HG03521 (cell line): ENCODE results near the gene NEU1.
"Not testable (repeated sequence)": the region's sequence is repeated elsewhere in the genome, so short reads cannot be mapped to it uniquely, and the experiment has no call there.

ENCODE experiments used
- ATAC-seq: cut with Tn5 transposase; IDR thresholded peaks from one replicate; pipeline ENCODE4 v1.9.1; 2021; ENCODE audit warnings: mild to moderate bottlenecking, moderate library complexity; ENCODE audit not compliant: unreplicated experiment

NEU1 gene

GRCh38 chr6:31847276-31847978 is 15.2 kb downstream of the NEU1 start:
- no peak for ATAC-seq

DNA sequence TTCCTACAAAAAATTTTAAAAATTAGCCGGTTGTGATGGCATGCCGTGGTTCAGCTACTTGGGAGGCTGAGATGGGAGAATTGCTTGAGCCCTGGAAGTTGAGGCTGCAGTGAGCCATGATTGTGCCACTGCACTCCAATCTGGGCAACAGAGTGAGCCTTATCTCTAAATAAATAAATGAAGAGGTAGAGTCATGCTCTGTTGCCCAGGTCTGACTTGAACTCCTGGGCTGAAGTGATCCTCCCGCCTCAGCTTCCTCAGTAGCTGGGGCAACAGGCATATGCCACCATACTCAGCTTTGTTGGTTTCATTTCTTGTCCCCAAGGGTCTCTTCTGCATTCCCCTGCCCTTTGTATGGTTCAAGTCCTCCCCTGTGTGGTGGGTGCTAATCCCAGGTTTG is 18.1 kb downstream of the NEU1 start:
- no peak for ATAC-seq

DNA sequence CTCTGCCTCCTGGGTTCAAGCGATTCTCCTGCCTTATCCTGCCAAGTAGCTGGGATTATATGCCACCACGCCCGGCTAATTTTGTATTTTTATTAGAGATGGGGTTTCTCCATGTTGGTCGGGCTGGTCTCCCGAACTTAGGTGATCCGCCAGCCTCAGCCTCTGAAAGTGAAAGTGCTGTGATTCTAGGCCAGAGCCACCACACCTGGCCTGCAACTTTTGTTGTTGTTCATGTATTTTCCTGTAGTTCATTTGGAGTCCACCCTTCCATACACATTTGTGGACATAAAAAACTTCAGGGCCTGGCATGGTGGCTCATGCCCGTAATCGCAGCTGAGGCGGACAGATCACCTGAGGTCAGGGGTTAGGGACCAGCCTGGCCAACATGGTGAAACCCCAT is 20.6 kb downstream of the NEU1 start:
- ATAC-seq = no peak

GRCh38 chr6:31839779-31840126 is 22.9 kb downstream of the NEU1 start:
- not testable (repeated sequence) for ATAC-seq

DNA sequence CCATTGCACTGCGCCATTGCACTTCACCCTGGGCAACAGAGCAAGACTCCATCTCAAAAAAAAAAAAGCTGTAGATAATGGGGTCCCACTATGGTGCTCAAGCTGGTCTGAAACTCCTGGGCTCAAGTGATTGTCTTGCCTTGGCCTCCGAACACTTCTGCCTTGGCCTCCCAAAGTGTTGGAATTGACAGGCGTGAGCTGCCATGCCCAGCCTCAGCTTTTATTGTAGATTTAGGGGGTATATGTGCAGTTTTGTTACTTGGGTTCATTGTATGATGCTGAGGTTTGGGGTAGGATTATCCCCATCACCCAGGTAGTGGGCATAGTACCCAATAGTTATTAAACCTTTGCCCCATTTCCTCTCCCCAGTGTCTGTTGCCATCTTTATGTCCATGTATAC is 23.7 kb downstream of the NEU1 start:
- no peak for ATAC-seq

DNA sequence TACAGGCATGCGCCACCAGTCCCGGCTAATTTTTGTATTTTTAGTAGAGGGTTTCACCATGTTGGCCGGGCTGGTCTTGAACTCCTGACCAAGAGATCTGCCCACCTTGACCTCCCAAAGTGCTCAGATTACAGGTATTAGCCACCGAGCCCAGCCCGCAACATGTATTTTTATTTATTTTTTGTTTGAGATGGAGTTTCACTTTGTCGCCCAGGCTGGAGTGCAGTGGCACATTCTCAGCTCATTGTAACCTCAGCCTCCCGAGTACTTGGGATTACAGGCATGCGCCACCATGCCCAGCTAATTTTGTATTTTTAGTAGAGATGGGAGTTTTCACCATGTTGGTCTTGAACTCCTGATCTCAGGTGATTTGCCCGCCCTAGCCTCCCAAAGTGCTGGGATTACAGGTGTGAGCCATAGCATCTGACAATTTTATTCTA is 24.5 kb downstream of the NEU1 start:
- ATAC-seq = not testable (repeated sequence)

- no peak for ATAC-seq
Measured at GRCh38 chr6:31837369-31838113, 25.1 kb downstream of the NEU1 start.

DNA sequence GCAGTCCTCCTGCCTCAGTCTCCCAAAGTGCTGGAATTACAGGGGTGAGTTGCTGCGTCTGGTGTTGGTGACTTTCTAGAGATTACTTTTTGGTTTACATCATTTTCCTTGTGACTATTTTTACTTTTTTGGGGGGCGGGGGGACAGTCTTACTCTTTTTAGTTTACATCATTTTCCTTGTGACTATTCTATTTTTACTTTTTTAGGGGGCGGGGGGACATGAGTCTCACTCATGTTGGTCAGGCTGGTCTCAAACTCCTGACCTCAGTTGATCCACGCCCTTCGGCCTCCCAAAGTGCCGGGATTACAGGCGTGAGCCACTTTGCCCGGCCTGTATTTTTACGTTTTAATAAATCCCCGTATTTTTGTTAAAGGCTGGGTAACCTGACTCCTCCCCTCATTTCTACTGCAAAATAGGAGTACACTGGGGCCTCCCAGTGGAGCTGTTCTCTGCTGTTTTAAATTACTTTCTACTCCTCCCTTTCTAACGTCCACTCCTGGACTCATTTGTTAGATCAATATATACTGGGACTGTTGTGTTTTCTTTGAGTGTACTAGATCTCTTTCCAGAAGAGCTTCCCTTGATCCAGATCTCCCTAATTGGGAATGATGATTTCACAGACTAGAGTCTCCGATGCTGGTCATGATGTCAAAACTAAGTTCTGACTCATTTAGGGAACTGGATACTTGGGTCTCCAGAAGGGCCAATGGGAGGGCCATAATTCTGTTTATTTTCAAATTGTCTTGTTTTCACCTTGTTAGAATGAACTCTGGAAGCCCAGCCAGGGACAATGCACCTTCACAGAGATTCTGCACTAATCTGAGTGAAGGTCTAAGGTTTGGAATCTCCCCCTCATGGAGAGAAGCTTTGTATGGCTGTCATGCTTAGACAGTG is 25.9 kb downstream of the NEU1 start:
- ATAC-seq = no peak

DNA sequence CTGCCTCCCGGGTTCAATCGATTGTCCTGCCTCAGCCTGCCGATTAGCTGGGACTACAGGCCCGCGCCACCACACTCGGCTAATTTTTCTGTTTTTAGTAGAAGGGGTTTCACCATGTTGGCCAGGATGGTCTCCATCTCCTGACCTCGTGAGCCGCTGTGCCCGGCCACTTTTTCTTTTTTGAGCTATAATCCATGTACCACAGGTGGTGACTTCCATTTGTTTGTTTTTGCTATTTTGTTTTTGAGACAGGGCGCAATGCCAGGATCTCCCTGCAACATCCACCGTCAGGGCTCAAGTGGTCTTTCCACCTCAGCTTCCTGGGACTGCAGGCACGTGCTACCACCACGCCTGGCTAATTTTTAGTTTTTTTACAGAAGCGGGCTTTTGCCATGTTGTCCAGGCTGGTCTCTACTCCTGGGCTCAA is 26.6 kb downstream of the NEU1 start:
- ATAC-seq = no peak

GRCh38 chr6:31834367-31835250 is 28.0 kb downstream of the NEU1 start:
- no peak for ATAC-seq

GRCh38 chr6:31831350-31832215 is 31.0 kb downstream of the NEU1 start:
- no peak for ATAC-seq

- ATAC-seq = no peak
Measured at GRCh38 chr6:31830886-31831335, 31.7 kb downstream of the NEU1 start.

DNA sequence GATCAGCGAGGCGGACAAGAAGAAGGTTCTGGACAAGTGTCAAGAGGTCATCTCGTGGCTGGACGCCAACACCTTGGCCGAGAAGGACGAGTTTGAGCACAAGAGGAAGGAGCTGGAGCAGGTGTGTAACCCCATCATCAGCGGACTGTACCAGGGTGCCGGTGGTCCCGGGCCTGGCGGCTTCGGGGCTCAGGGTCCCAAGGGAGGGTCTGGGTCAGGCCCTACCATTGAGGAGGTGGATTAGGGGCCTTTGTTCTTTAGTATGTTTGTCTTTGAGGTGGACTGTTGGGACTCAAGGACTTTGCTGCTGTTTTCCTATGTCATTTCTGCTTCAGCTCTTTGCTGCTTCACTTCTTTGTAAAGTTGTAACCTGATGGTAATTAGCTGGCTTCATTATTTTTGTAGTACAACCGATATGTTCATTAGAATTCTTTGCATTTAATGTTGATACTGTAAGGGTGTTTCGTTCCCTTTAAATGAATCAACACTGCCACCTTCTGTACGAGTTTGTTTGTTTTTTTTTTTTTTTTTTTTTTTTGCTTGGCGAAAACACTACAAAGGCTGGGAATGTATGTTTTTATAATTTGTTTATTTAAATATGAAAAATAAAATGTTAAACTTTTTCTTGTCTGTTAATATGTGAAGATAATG is 32.9 kb downstream of the NEU1 start:
- ATAC-seq = no peak

DNA sequence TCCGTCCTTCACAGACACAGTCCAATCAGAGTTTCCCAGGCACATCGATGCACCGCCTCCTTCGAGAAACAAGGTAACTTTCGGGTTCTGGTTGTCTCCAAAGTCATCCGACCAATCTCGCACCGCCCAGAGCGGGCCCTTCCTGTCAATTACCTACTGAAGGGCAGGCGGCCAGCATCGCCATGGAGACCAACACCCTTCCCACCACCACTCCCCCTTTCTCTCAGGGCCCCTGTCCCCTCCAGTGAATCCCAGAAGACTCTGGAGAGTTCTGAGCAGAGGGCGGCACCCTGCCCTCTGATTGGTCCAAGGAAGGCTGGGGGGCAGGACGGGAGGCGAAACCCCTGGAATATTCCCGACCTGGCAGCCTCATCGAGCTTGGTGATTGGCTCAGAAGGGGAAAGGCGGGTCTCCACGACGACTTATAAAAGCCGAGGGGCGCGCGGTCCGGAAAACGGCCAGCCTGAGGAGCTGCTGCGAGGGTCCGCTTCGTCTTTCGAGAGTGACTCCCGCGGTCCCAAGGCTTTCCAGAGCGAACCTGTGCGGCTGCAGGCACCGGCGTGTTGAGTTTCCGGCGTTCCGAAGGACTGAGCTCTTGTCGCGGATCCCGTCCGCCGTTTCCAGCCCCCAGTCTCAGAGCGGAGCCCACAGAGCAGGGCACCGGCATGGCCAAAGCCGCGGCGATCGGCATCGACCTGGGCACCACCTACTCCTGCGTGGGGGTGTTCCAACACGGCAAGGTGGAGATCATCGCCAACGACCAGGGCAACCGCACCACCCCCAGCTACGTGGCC is 35.1 kb downstream of the NEU1 start, which contains the start of gene HSPA1B:
Gene HSPA1B (plus strand): TSS at position 453 of the 794 bp plus-strand sequence. CDS start 213 bp downstream, at position 666.
- ATAC-seq = peak; percentile 73

DNA sequence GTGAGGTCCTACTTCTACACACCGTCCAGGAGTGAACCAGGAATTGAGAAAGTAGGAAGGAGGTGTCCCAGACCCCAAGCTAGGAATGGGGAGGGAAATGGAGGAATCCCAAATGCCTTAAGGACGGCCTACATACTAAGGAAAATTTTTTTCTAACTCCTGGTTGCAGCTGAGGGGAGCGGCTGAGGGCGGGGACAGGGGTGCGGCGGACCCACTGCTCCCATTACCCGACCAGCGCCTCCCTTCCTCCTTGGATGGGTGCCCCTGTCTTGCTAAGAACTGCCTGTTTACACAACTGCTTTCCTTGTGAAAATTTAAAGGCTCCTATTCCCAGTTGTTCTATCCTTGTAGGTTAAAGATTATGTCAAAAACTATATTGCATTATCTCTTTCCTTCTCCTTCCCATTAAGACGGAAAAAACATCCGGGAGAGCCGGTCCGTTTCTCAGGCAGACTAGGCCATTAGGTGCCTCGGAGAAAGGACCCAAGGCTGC is 35.8 kb downstream of the NEU1 start:
- no peak for ATAC-seq

DNA sequence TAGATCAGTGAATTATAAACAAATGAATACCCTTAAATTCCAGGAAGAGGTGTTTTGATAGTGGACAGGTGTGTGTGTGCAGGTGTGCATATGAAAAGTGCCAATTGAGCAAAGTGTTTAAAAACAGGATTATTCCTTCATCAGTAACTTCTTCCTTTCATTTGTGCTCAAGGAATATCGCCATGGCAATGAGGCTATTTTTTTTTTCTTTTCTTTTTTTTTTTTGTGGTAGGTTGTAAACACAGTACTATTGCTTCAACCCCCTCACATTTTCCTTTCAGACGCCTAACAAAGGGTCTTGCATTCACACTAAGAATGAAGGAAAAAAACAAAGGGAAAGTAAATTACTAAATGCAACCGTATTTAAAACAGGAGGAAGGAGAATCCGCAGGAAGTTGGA is 37.1 kb downstream of the NEU1 start:
- ATAC-seq = no peak

- not testable (repeated sequence) for ATAC-seq
Measured at GRCh38 chr6:31823592-31824196, 38.9 kb downstream of the NEU1 start.
